Lower lobe of right lung (tissue), 2 donors: ENCODE measurements around the gene NPEPPS. TPM values are rescaled to one million over a fixed set of nuclear protein-coding genes. Genes with fewer than 3 reads are reported as not detected.

ENCODE experiments used
- ATAC-seq, 2 donors: fragments of 200-7000 bp; cut with Tn5 transposase; one replicate each; pipeline ENCODE4 v1.9.1; 2020 to 2022; ENCODE audit warnings: mild to moderate bottlenecking in 2 of 2, moderate library complexity in 2 of 2
- DNase-seq: peaks from one replicate; pipeline ENCODE4 v3.0.0-alpha.2; 2020
- H3K27ac ChIP-seq: fragments of 200-600 bp; one replicate; pipeline ENCODE4 v1.8.0; 2022
- H3K27me3 ChIP-seq: fragments of 200-600 bp; one replicate; pipeline ENCODE4 v1.8.0; 2022; ENCODE audit warnings: low read depth
- H3K36me3 ChIP-seq: fragments of 200-600 bp; one replicate; pipeline ENCODE4 v1.8.0; 2022; ENCODE audit warnings: mild to moderate bottlenecking
- H3K4me1 ChIP-seq: fragments of 200-600 bp; one replicate; pipeline ENCODE4 v1.8.0; 2022
- H3K4me3 ChIP-seq: fragments of 200-600 bp; one replicate; pipeline ENCODE4 v1.8.0; 2022; ENCODE audit warnings: mild to moderate bottlenecking
- H3K9me3 ChIP-seq: fragments of 200-600 bp; one replicate; pipeline ENCODE4 v1.8.0; 2022
- intact Hi-C: fragments of 100-400 bp; cut with DNase I; formaldehyde crosslinking; loops from one replicate; pipeline ENCODE4 v1.11.0; 2022
- total RNA-seq: library from RNA; stranded (reverse); fragmentation: NEBNext Ultra II Directional; extraction: Animal tissue kit (Norgen Biotek cat#: 25700); gene quantifications from one replicate; pipeline ENCODE4 v1.2.1, GENCODE V29; 2021
- TF ChIP-seq, protein P1 (sequence below): fragments of 200-600 bp; IDR thresholded peaks from one replicate; pipeline ENCODE4 v1.8.0; 2022; ENCODE audit warnings: antibody characterized with exemption, mild to moderate bottlenecking
- donor health status: DM: no; HTN: yes; CAD: no; lungs with severe emphysema.

Gene NPEPPS
- total RNA-seq, 1 donor from 2014 or later, result 124 TPM

DNA sequence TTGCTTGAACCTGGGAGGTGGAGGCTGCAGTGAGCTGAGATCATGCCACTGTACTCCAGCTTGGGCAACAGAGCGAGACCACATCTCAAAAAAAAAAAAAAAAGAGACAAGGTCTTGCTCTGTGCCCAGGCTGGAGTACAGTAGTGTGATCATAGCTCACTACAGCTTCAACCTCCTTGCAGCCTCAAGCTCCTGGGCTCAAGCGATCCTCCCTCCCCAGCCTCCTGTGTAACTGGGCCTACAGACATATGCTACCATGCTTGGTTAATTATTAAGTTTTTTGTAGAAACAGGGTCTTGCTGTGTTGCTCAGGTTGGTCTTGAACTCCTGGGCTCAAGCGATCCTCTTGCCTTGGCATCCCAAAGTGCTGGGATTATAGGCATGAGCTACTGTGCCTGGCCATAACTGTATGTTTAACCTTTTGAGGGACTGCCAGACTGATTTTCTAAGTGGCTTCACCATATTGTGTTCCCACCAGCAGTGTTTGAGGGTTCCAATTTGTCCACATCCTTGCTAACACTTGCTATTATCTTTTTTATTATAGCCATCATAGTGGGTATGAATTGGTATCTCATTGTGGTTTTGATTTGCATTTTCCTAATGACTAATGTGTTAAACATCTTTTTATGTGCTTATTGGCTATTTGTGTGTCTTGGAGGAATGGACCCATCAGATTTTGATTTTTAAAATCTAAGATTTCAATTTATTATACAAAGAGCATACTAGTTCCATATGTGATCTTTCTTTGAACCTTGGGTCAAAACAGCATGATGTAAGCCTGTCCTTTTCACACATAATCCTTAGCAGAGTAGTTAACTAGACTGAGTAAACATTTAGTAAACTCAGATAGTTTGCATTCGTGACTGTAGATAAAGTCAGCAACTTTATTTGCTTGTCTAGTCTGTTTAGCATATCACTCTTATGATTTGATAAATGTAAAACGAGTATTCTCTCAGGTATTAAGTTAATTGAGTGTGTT lies 80.8 kb downstream of the NPEPPS start:
- ATAC-seq (no peak), DNase-seq (no peak)
- Histone ChIP-seq H3K4me3 (no peak overlapping the region), H3K27ac (no peak overlapping the region), H3K27me3 (no peaks in the 10 kb centered on the region), H3K9me3 (no peaks in the 10 kb centered on the region), H3K36me3 (peaks cover 79% of the 10 kb centered on the region), H3K4me1 (no peaks in the 10 kb centered on the region)
- intact Hi-C loops, result no loop called here
- TF ChIP-seq, protein P1, sequence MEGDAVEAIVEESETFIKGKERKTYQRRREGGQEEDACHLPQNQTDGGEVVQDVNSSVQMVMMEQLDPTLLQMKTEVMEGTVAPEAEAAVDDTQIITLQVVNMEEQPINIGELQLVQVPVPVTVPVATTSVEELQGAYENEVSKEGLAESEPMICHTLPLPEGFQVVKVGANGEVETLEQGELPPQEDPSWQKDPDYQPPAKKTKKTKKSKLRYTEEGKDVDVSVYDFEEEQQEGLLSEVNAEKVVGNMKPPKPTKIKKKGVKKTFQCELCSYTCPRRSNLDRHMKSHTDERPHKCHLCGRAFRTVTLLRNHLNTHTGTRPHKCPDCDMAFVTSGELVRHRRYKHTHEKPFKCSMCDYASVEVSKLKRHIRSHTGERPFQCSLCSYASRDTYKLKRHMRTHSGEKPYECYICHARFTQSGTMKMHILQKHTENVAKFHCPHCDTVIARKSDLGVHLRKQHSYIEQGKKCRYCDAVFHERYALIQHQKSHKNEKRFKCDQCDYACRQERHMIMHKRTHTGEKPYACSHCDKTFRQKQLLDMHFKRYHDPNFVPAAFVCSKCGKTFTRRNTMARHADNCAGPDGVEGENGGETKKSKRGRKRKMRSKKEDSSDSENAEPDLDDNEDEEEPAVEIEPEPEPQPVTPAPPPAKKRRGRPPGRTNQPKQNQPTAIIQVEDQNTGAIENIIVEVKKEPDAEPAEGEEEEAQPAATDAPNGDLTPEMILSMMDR, result no peak

DNA sequence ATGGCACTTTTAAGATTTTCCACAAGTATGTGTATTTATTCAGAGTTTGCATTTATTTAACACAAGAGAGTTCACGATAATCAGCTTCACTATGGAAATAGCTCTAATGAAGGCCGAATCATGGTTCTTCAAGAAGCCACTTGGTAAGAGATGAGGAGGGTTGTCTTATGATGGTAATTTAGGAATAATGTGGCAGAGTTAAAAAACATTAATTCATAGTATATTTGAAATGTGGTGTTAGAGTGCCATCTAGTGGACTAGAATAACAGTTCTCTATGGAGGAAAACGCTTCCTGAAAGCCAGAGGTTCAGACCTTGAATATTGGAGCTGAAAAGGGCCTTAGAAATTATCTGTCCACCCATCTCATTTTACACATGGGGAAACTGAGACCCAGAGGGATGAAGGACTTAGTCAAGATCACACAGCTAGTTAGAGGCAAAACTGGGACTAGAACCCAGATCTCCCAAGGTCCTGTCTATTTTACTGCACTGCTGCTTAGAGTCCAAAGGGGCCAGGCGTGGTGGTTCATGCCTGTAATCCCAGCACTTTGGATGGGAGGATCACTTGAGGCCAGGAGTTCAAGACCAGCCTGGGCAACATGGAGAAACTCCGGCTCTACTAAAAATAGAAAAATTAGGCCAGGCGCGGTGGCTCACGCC lies 85.0 kb downstream of the NPEPPS start:
- Histone ChIP-seq H3K36me3 (peaks cover 94% of the 10 kb centered on the region), H3K27ac (no peak overlapping the region), H3K4me3 (no peak overlapping the region), H3K9me3 (no peaks in the 10 kb centered on the region), H3K4me1 (no peaks in the 10 kb centered on the region), H3K27me3 (no peaks in the 10 kb centered on the region)
- intact Hi-C loops, result no loop called here
- peak; percentile 57 to 60 for ATAC-seq
- no peak for DNase-seq
- TF ChIP-seq, protein P1, result peak; percentile 72

DNA sequence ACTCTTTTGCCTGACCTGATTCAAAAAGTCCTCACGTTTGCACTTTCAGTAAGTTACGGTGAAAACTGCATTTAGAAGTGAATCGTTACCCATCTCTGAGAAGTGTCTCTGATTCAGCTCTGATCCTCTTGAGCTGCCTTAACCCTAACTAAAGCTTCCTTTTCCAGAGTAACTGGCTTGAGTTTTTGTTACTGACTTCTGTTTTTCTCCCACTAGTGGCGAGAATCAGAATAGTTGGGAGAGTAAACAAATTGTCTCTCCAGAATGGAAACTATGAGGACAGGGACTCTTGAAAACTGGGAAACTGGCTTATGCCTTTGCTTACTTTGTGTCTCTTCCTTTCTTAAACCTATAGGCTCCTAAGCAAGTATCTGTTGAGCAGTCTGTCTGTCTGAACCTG lies 87.5 kb downstream of the NPEPPS start:
- ATAC-seq (no peak), DNase-seq (no peak)
- intact Hi-C loops, result no loop called here
- no peaks in the 10 kb centered on the region for H3K27me3 ChIP-seq
- H3K4me1 ChIP-seq, result peaks cover 5% of the 10 kb centered on the region
- H3K9me3 ChIP-seq, result no peaks in the 10 kb centered on the region
- H3K36me3 ChIP-seq, result peaks cover 99% of the 10 kb centered on the region
- TF ChIP-seq, protein P1, result no peak
- no peak overlapping the region for H3K27ac ChIP-seq
- no peak overlapping the region for H3K4me3 ChIP-seq

DNA sequence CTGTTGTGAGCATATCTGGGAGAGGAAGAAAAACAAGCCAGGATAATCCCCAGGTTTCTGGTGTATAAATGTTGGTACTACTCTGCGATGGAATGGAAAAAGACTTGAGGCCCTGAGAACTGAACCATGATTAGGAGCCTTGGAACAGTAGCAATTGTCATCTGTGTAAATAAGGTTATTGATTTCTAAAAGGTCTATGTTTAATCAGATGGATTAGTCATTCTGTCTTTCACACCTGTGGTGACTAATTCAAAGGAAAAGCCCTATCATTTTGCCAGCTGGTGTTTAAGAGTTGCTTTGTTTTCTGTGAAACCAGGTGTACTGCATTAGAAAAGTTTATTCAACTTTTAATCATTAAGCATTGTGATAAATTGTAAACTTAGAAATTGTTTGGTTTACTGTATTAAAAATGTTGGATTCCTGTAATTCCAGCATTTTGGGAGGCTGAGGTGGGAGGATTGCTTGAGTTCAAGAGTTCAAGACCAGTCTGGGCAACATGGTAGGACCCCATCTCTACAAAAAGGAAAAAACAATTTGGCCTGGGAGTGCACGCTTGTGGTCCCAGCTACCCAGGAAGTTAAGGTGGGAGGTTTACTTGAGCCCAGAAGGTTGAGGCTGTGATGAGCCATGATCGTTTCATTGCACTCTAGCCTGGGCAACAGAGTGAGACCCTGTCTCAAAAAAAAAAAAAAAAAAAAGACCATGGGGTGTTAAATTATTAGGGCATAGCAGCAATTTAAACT lies 89.8 kb downstream of the NPEPPS start:
- ATAC-seq (no peak), DNase-seq (no peak)
- H3K4me3 ChIP-seq, result no peak overlapping the region
- peaks cover 95% of the 10 kb centered on the region for H3K36me3 ChIP-seq
- intact Hi-C loops, result no loop called here
- no peaks in the 10 kb centered on the region for H3K27me3 ChIP-seq
- H3K27ac ChIP-seq, result no peak overlapping the region
- H3K9me3 ChIP-seq, result no peaks in the 10 kb centered on the region
- peaks cover 5% of the 10 kb centered on the region for H3K4me1 ChIP-seq
- TF ChIP-seq, protein P1, result no peak
